SK-N-DZ (cell line): ENCODE results near the gene RABIF.

Experiments used
- DNase-seq: peaks from one replicate; pipeline ENCODE4 v3.0.0-alpha.2; 2015; ENCODE audit warnings: low spot score

The RABIF gene

GRCh38 chr1:202873026-202873425 lies 15.9 kb downstream of the RABIF start:
- no peak for DNase-seq

DNA sequence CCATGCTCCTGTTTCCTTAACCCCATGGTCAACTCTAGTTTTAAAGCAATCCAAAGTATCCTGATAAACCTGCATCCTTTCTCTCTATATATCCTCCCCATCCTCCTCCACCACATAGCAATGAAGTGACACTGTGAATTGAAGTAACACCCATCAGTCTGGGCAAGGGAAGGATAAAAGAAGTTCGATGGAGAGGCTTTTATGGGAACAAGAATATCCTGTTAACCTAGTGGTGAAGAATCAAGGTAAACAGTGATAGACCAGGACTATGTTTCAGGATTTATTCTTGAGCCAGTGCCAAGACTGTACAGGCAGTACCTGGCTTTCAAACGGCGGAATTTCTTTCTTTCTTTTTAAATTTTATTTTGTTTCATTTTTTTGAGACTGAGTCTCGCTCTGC lies 17.6 kb downstream of the RABIF start:
- DNase-seq = no peak

- DNase-seq = no peak
These were observed 26.0 kb downstream of the RABIF start for GRCh38 chr1:202862679-202863560.

GRCh38 chr1:202861420-202862132 lies 27.4 kb downstream of the RABIF start:
- peak; percentile 93 for DNase-seq

GRCh38 chr1:202860744-202861419 lies 28.1 kb downstream of the RABIF start:
- peak; percentile 68 for DNase-seq

- DNase-seq = no peak
These were observed 30.0 kb downstream of the RABIF start for GRCh38 chr1:202858789-202859414.

- DNase-seq = no peak
These were observed 30.6 kb downstream of the RABIF start for GRCh38 chr1:202858331-202858730.

DNA sequence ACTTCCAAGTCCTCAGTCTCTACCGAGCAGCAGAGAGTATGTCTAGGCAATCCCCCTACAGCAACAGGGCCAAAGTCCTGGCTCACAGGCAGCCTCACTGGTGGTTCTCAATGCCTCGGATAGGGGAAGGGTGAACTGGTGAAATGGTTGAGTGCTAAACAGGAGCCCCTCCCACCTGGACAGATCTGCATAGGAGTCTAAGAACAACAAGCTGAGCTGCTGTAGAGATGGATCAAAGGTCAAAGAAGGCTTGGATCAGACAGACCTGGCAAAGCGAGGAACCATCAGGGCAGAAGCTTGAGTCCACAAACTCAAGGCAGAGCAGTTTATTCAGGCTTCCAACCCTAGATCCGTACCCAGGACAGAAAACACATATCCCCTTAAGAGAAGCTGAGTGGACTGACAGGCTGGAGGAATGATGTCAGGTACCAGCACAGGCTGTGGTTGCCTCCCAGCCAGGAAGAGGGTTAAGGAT lies 31.8 kb downstream of the RABIF start:
- DNase-seq = no peak

GRCh38 chr1:202856014-202856413 lies 32.9 kb downstream of the RABIF start:
- no peak for DNase-seq

DNA sequence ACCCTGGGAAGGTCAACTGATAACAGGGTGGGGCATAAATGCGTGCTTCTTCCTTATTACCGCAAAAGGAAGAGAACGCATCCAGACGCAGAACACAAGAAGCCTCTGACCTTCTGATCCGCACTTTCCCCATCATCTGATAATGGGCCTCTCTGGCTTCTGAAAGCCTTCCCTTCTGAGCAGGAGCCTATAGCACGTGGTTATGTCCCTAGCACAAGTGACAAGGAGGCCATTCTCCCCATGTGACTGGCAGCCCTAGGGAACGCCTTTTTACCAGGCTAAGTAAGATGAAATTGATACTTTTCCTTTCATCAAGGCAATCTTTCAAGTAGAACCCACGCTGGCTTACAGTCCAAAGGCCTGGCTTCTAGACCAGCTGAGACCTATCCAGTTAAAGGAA lies 34.2 kb downstream of the RABIF start:
- no peak for DNase-seq

DNA sequence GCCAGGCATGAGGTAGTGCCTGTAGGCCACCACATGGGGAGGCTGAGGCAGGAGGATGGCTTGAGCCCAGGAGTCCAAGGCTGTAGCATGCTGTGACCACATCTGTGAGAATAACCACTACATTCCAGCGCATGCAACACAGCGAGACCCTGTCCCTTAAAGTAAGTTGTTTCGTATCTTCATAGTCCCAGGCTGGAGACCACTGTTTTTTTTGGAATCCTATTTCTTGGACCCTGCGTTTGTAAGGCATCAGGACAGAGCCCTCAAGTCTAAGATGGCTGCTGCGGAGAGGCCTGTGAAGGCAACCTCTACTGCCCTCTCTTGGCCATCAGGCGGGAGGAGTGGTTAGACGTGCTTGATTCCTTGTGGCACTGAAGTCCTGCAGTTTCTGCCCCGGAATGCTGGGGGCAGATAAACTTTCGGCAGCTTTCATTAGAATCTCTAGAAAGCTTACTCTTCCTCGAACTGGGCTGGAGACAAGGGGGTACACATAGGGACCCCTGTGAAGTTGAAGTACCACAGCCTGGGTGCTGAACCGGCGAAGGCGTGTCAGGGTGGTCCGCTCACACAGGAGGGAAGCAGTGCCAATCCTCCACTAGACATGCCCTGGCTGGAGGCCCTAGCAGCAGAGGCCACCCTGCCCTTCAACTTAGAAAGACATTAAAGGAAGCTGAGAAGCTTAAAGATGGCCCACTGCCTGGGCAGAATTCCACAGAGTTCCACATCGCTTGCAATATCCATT lies 36.6 kb downstream of the RABIF start:
- peak; percentile 33 for DNase-seq

GRCh38 chr1:202850593-202851362 lies 38.2 kb downstream of the RABIF start:
- DNase-seq = no peak

GRCh38 chr1:202848191-202848542 lies 40.8 kb downstream of the RABIF start:
- DNase-seq = no peak

- DNase-seq = no peak
These were observed 44.0 kb downstream of the RABIF start for GRCh38 chr1:202844935-202845334.

DNA sequence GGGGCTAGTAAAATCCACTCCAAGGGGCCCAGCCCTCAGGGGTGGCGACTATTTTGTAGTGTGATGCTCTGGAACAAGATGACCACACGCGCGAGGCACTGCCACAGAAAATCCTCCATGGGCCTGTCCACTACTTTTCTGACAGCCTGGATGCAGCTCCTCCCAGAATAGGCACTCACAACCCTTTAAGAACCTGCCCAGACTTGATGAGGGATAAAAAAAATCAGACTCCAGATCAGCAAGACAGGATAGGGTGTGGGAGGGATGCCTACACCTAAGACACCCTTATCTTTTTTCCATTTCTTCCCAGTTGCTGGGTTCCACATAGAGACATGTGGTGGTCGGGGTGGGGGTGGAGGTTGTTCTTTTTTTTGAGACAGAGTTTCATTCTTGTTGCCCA lies 44.7 kb downstream of the RABIF start:
- no peak for DNase-seq

- DNase-seq = no peak
These were observed 45.9 kb downstream of the RABIF start for GRCh38 chr1:202843081-202843480.

- DNase-seq = no peak
These were observed 51.1 kb downstream of the RABIF start for GRCh38 chr1:202837746-202838262.

DNA sequence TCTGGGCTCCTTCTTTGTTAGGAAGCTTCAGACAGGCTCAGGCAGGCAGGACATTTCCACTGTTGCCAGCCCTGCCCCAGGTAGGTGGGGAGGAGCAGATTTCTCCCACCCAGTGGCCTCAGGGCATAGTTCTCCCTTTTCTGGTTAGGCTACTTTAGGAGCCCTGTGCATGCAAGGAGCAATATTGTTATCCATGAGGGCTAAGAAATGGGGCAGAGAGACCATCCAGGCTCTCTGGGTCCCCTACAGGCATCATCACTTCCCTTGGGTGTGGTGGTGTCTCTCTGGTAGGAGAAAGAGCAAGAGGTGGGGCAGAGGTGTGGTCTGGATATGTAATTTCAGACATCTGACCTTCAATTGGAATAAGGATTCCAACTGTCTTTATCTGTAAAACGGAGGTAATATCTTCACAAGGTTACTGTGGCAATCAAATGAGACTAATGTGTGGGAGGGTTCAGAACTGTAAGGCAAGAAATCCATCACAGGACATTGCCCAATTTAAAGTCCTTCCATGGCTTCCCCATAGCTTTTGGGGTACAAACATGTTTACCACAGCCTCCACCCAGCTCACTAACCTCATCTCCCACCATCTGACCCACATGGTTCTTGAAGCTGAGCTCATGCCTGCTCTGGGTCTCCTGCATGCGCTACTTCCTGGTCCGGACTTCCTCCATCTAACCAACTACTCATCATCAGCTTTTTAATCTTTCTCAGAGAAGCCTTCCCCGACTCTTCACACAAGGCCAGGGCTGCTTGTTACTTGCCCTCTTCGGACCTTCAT lies 52.1 kb downstream of the RABIF start:
- no peak for DNase-seq

DNA sequence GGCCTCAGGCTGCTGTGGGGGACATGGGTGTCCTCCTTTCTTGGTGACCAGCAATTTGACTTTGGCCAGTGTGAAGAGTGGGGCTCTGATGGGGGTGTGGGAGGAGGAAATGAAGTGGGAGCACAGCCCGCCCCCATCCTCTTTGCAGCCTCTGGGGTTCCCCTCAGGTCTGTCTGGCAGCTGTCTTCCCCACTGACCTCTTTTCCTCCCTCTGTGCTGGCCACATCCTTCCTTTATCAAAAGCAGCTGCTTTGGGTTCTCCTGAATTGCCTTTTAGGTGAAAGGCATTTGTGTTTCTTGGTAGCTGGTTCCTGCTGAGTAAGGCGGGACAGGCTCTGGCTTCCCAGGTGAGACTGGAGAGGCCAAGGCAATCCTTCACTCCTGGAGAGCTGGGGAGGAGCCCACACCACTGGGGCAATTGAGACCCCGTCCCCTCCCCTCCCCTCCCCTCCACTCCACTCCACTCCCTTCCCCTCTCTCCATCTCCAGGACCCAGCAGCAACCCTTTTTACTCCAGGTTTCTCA lies 53.3 kb downstream of the RABIF start:
- no peak for DNase-seq
